ENCODE measurements around the gene TBX5.

The TBX5 gene

DNA sequence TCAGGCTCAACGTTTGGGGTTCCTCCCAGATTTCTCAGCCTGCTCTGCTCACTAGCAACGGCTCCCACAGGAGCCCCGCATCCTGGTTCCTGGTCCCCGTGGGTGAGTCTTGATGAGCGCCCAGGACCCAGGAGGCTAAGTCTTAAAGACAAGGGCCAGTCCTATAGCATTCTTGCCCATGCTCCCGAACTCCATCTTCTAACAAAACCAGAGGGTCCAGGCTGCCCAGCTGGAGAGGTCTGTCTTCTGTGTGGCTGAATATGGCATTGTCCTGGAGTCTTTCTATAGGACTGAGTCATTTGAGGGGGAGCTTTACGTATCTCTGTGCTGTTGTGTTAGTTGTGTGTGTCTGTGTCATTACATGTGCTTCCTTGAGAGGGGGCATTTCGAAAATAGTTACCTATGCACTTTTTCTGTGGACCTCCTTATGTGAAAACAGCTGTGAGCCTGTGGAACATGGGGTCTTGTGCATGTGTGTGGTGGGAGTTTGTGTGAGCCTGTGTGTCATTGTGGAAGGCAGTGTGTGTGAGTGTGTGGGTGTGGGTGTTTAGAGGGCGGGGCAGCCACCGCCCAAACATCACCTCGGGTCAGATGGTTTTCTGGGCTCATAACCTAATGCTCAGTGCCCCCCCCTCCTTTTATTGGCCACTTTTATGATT lies 9.1 kb upstream of the TBX5 start:
- DNase-seq = no peak
- TF ChIP-seq POLR2A (IDR thresholded peaks at IDR 0.05; ENCODE audit: low read length) (no peak), GATA1 (IDR thresholded peaks at IDR 0.05; ENCODE audit: low read depth, low read length) (no peak)

DNA sequence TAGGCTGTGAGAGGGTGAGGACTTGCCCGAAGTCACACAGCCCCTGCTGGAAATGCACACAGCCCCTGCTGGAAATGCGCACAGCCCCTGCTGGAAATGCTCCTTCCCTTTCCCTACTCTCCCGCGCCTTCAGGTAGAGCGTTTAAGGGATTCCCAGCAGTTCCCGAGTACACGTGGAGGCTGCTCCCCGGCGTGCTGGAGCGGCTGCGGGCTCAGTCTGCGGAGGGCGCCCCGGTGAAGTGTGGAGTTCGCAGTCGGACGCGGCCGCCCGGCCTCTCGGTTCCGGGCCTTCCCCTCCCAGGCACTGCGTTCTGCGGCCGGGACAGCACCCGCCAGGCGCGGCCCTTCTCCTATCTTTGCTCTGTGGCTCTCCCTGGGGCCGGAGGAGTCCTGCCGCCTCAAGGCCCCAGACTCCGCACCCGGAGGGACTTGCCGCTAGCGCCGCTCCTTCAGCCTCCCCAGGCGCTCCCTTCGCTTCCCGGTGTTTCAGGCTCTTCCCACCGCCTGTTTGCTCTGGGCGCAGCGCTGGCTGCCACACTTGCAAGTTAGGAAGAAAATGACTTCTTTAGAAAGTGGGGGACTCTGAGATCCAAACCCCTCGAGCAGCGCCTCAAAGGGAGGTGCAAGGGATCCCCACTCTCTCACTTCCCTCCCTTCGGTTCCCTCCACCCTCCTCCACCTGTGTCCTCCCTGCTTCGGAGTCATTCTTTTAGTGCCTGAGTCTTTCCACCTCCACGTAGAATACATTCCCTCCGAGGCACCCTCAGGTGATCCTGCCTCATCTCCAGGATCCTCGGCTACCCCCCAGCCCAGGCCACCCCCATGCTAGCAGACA lies 8.3 kb upstream of the TBX5 start:
- no peak for DNase-seq
- TF ChIP-seq GATA1 (IDR thresholded peaks at IDR 0.05; ENCODE audit: low read depth, low read length) (no peak), POLR2A (IDR thresholded peaks at IDR 0.05; ENCODE audit: low read length) (no peak)

DNA sequence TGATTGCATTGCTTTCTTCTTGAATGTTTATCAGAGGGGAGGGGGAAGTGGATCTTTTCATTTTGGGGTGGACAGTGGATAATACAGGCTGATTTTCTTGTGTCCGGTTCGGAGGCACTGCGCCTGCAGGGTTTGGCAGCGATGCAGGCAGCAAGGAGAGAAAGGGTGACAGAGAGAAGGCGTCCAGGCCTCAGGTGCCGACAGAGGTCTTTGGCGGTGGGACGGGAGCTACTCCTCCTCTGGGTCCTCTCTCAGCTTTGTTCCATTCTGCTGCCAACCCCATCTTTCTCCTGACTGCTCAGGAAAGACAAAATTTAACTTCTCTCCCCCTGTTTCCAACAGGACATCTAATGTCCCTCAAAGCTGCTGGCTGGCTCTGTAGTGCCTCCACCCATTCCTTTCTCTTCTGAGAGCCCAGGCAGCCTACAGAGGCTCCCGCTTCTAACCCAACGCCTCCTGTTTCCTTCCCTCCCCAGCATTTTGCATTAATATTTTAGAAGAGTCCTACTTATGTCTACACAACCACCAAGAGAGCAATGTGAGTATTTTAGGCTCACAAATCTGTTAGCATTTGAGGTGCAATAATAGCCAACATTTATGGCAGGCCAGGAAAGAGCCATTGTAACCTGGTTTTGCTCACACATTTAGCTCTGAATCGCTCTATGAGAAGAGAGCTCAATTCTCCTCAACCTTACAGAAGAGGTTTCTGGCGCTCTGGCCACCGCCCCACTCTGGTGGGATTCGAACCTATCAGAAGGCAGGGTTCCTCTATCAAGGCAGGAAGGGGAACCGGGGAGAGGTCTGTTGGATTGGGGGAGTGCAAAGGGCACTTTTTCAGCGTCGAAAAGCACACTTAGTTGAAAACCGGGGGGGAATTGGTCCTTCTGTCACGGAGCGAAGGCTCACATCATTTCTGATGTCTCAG lies 7.1 kb upstream of the TBX5 start:
- TF ChIP-seq GATA1 (IDR thresholded peaks at IDR 0.05; ENCODE audit: low read depth, low read length) (no peak), POLR2A (IDR thresholded peaks at IDR 0.05; ENCODE audit: low read length) (no peak)

DNA sequence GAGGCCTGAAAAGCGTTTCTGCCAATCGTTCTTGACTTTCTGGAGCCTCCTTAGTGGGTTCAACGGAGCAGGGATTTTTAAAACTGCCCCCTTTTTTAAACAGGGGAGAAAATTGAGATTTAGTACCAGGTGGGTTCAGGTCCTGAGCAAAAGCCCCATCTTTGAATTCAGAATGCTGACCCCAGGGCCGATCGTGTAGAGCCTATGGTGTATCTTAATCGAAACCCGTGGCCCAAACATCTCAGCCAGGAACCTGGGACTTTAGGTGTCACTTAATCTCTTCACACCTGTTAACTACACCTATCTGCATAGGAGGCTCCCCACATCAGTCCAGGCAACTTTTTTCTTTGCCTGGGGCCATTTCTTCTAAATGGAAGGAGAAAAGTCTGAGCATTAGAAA lies 6.4 kb upstream of the TBX5 start:
- no peak for TF ChIP-seq GATA1 (IDR thresholded peaks at IDR 0.05; ENCODE audit: low read depth, low read length)
- TF ChIP-seq POLR2A (IDR thresholded peaks at IDR 0.05; ENCODE audit: low read length) = no peak
- no peak for DNase-seq

More for the DNA sequence above, 7.1 kb upstream of the TBX5 start:
- no peak for DNase-seq

DNA sequence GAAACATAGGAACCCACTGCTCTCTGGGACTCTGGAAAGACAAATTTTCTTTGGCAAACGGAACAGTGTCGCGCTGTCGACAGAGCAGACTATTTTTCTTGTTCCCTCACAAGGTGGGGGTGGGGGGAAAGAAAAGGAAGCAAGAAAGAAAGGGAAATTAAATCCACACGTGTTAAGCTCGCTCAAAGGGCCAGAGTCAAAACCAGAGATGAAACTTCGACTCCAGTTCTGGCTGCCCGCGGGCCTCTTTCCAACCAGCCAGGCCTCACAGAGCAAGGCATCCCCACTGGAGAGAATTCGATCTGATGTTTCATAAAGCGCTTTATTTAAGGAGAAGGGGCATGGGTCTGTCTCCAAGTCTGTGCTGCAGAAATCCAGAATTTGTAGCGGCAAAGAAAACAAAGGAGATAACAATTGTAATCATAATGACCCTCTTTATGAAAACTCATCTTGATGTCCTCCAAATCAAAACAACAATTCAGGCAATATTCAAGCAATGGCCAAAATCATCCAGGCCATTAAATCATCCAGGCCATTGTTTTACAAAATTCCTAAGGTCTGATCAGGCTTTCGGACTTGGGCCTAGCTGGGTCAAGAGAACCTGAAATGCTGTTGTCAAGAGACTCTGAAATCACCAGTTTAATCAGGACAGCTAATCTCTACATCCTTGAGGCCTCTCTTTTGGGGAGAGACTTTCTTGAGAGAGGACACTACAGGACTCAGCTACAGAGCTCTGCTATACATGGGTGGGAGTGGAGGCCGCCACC lies 5.3 kb upstream of the TBX5 start:
- DNase-seq = no peak
- TF ChIP-seq GATA1 (IDR thresholded peaks at IDR 0.05; ENCODE audit: low read depth, low read length) = no peak
- no peak for TF ChIP-seq POLR2A (IDR thresholded peaks at IDR 0.05; ENCODE audit: low read length)

DNA sequence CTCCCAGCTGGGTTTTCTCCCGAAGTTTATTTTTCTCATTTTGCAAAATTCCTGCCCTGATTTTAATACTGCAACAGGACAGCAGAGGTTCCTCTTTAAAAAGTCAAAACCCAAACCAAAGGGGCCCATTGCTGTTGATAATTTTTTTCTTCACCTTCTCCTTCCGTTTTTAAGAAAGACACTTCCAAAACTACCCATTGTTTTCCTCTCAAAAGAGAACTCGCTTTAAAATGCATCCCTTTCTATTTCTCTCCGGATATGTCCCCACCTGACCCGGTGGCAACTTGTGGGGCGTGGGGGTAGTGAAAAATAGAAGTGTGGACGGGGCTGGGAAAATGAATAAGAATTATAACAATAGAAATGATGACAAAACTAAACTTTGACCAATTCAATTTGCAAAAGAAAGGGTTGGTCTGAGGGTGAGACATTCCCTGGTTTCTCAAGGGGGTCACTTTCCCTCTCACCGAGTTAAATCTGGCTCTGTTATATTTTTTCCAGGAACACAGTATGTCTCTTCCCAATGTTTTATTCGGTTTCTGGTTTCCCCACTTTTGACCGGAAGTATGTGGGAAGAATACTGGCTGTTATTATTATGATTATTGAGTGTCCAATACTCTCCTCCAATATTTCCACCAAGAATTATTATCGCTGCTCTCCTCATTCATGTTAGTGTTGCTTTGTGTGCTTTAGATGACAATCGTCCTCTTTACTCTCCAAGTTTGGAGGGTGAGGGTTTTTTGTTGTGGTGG lies 4.1 kb upstream of the TBX5 start:
- TF ChIP-seq GATA1 (IDR thresholded peaks at IDR 0.05; ENCODE audit: low read depth, low read length) (no peak), POLR2A (IDR thresholded peaks at IDR 0.05; ENCODE audit: low read length) (no peak)
- no peak for DNase-seq

DNA sequence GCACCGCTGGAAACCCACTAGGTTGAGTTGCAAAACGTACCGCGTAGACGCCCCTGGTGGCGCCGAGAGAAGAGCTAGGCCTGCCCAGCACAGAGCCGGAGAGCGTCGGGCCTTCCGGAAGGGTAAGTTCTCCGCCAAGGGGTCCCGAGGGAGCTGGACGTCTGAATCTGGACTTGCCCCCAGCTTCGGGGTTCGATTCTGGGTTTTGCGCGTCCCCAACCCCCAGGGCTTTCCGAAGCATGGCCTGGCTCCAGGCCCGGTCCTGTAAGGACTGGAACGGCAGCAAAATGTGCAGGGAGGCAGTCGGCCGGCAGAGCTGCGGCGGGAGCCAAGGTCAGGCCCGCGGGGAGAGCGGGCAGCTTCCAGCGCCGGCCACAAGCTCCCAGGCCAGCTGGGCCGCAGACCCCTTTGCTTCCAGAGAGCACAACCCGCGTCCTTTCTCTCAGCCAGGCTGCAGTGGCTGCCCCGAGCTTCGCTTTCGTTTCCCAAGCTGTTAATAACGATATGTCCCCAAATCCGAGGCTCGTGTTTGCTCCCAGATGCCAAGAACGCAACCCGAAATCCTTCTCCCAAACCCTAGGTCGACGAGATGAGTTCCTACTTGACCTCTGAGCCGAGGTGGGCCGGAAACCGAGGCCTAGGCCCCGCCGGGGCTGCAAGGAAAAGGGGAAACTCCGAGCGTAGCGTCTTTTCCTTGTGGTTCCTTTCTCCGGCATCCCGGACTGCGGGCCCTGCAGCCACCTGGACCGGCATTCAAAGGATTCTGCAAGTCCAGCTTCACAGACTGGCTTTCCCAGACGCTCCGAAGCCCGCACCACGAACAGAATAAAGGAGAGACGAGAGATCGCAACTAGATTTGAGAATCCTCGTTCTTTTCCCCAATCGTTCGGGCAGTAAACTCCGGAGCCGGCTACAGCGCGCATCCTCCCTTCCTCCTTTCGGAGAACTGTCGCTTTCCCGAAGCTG lies 3.2 kb upstream of the TBX5 start:
- TF ChIP-seq POLR2A (IDR thresholded peaks at IDR 0.05; ENCODE audit: low read length) (no peak), GATA1 (IDR thresholded peaks at IDR 0.05; ENCODE audit: low read depth, low read length) (no peak)
- no peak for DNase-seq

DNA sequence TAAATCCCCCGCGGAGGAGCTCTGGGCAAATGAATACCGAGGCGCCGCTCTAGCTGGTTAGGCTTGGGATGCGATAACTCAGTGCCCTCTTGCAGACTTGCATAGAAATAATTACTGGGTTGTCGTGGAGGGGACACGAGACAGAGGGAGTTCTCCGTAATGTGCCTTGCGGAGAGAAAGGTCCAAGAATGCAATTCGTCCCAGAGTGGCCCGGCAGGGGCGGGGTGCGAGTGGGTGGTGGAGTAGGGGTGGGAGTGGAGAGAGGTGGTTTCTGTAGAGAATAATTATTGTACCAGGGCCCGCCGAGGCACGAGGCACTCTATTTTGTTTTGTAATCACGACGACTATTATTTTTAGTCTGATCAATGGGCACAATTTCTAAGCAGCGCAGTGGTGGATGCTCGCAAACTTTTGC lies 2.5 kb upstream of the TBX5 start:
- DNase-seq = no peak
- TF ChIP-seq GATA1 (IDR thresholded peaks at IDR 0.05; ENCODE audit: low read depth, low read length) (no peak), POLR2A (IDR thresholded peaks at IDR 0.05; ENCODE audit: low read length) (no peak)

DNA sequence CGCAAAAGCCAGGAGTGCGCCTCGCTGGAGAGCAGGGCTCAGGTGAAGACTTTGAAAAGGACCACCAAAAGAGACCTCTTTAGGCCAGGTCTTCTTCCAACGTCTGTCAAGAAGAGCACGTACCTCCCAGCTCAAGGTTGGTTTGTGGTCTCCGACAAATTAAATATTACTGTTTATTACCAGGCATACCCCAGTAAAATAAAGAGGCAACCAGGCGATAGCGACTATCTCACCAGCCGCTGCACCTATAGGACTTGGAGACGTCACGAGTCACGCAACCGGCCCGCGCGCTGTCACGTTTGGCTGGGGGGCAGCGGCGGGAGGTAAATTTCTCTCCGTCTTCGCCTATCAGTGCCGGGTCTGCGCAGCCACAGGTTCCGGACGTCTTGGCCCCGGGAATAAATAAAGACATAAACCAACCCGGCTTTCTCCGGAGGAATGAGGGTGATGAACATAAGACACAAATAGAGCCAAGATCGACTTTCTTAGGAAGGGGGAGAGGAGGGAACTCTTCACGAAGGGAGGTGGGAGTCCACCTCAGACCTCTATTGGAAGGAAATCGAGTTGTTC lies 2.0 kb upstream of the TBX5 start:
- TF ChIP-seq POLR2A (IDR thresholded peaks at IDR 0.05; ENCODE audit: low read length) (no peak), GATA1 (IDR thresholded peaks at IDR 0.05; ENCODE audit: low read depth, low read length) (no peak)
- no peak for DNase-seq

DNA sequence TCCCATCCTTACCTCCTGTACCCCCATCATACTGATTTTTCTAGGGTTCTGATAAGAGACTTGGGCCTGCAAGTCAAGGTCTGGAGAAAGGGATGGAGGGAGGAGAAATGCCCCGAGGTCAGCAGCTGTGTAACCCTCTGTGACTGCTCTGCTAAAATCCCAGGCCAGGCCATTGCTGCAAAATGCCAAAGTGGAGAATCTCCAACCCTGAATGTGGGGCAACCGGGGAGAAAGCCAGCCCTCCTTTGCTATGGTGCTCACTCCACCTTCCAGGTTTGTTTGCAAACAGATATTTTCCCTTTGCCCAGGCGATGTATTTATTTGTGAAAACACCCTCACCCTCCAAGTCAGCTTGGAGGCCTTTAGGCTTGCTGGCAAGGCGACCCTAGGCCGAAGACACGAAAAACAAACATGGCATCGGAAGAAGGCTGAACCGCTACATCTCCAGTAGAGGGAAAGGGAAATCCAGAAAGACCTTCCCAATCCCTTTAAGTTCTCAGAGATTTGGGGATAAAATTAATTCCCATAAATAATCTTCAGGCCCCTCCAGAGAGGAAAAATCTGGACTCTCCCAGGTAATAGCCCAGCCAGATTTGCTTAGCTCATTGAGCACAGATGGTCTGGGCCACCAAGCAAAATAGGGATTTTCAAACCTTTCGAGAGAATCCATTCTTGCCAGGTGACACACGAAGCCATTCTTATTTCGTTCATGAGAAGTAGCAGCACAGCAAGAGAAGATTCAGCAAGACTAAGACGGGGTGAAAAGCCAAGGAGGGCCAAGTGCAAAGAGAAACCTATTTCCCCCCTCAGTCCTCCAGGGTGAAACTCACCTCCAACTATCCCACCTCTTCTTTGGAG lies 1.3 kb upstream of the TBX5 start:
- no peak for DNase-seq
- no peak for TF ChIP-seq GATA1 (IDR thresholded peaks at IDR 0.05; ENCODE audit: low read depth, low read length)
- no peak for TF ChIP-seq POLR2A (IDR thresholded peaks at IDR 0.05; ENCODE audit: low read length)

Data from erythroblast (primary cell).